ENCODE measurements around the gene SCUBE3.

DNA sequence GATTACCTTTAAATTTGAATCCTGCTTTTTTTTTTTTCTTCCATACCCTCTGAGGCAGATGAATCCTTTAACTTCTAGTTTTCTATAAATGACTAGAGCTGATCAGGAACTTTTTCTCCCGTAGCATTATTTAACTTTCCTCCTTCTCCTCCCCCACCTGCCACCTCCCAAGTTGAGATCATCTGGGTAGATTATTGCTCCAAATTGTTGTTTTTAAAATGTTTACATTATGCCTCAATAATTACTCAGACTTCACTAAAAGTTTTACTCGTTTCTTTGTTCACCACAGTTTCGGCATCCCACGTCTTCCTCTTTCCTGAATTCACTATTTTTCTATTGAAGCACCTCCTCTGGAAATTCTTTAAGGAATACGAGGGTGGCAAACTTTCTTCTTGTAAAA is 16.6 kb upstream of the SCUBE3 start:
- TF ChIP-seq POLR2AphosphoS5 (IDR thresholded peaks at IDR 0.05; ENCODE audit: low read depth) (no peak), CREB1 (CRISPR knock-in tag; IDR thresholded peaks at IDR 0.05; ENCODE audit: low read depth) (no peak), EZH2 (IDR thresholded peaks at IDR 0.05; ENCODE audit: low read depth, unreplicated experiment) (no peak), EZH2phosphoT487 (IDR thresholded peaks at IDR 0.05; ENCODE audit: unreplicated experiment) (no peak)
- TF ChIP-seq, protein P1, sequence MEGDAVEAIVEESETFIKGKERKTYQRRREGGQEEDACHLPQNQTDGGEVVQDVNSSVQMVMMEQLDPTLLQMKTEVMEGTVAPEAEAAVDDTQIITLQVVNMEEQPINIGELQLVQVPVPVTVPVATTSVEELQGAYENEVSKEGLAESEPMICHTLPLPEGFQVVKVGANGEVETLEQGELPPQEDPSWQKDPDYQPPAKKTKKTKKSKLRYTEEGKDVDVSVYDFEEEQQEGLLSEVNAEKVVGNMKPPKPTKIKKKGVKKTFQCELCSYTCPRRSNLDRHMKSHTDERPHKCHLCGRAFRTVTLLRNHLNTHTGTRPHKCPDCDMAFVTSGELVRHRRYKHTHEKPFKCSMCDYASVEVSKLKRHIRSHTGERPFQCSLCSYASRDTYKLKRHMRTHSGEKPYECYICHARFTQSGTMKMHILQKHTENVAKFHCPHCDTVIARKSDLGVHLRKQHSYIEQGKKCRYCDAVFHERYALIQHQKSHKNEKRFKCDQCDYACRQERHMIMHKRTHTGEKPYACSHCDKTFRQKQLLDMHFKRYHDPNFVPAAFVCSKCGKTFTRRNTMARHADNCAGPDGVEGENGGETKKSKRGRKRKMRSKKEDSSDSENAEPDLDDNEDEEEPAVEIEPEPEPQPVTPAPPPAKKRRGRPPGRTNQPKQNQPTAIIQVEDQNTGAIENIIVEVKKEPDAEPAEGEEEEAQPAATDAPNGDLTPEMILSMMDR (conservative IDR thresholded peaks at IDR 0.05; ENCODE audit: low read depth in 2 of 2) = no peak
- TF ChIP-seq, protein P2, sequence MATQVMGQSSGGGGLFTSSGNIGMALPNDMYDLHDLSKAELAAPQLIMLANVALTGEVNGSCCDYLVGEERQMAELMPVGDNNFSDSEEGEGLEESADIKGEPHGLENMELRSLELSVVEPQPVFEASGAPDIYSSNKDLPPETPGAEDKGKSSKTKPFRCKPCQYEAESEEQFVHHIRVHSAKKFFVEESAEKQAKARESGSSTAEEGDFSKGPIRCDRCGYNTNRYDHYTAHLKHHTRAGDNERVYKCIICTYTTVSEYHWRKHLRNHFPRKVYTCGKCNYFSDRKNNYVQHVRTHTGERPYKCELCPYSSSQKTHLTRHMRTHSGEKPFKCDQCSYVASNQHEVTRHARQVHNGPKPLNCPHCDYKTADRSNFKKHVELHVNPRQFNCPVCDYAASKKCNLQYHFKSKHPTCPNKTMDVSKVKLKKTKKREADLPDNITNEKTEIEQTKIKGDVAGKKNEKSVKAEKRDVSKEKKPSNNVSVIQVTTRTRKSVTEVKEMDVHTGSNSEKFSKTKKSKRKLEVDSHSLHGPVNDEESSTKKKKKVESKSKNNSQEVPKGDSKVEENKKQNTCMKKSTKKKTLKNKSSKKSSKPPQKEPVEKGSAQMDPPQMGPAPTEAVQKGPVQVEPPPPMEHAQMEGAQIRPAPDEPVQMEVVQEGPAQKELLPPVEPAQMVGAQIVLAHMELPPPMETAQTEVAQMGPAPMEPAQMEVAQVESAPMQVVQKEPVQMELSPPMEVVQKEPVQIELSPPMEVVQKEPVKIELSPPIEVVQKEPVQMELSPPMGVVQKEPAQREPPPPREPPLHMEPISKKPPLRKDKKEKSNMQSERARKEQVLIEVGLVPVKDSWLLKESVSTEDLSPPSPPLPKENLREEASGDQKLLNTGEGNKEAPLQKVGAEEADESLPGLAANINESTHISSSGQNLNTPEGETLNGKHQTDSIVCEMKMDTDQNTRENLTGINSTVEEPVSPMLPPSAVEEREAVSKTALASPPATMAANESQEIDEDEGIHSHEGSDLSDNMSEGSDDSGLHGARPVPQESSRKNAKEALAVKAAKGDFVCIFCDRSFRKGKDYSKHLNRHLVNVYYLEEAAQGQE (IDR thresholded peaks at IDR 0.05; ENCODE audit: unreplicated experiment) = no peak

All from GM23338 (cell line).